ENCODE data around the gene FOXL2. TPM values are rescaled to one million over a fixed set of nuclear protein-coding genes. Genes with fewer than 3 reads are reported as not detected.
A peak's percentile ranks its signal among the peaks of the same experiment; 100 is the strongest.

FOXL2 gene
- total and polyA plus RNA-seq, 2 of the 13 experiments (the other 11 are each of a cell fraction or from before 2014, with no cell fraction given): not detected

DNA sequence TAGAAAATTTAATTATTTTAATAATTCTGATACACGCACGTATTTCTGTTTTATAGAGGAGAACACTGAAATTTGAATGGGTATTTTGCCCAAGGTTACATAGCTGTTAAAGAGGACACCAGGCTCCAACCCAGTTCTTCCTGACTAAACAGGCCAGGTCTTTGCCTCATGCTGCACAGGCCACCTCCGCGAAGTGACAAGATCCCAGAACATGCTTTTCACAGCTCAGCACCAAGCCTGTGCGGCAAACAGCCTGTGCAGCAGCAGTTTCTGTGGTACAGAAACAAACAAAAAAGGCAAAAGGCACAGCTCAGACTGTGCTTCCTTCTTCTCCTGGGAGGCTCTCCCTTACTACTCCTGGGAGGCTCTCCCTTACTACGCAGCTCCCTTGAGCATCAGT, 6.5 kb downstream of the FOXL2 start:
- BruUV-seq (replicated peaks): no TSS peak
- ChIA-PET POLR2A (no interaction called here), CTCF (ENCODE audit: low intra/inter-chr PET ratio, low total read pairs) (interaction anchor here (1.1 to 2.2 kb wide), 4 partner anchors 21 to 389 kb away, joined by 3 to 16 read pairs (median 10); no protein-coding TSS in a partner anchor)
- Histone ChIP-seq H4K20me1 (ENCODE audit: insufficient read depth, low read length) (no peaks in the 10 kb centered on the region), H3K4me3 (replicated peaks in 1 of 3; ENCODE audit: insufficient read depth in 1 of 3, low read depth in 2 of 3, low read length in 3 of 3) (no peak overlapping the region), H3K36me3 (replicated peaks in 1 of 2; ENCODE audit: control insufficient read depth in 1 of 2, insufficient read depth in 2 of 2, low read length in 2 of 2) (no peaks in the 10 kb centered on the region), H2AFZ (ENCODE audit: low read length) (no peak overlapping the region), H3K27me3 (ENCODE audit: control insufficient read depth in 1 of 2, insufficient read depth in 2 of 2, low read length in 2 of 2) (peaks cover 21 to 87% of the 10 kb centered on the region in 2 experiments), H3K4me2 (ENCODE audit: low read depth, low read length) (no peak overlapping the region), H3K79me2 (ENCODE audit: insufficient read depth, low read length) (no peaks in the 10 kb centered on the region), H3K27ac (ENCODE audit: extremely low read length, insufficient read depth, low read length) (no peak overlapping the region), H3K9ac (ENCODE audit: insufficient read depth, low read depth, low read length) (no peak overlapping the region), H3K9me3 (ENCODE audit: low read length) (no peaks in the 10 kb centered on the region), H3K4me1 (ENCODE audit: insufficient read depth, low read length) (peaks cover 36% of the 10 kb centered on the region)
- TF ChIP-seq ZNF264 (CRISPR knock-in tag; IDR thresholded peaks at IDR 0.05) (no peak), MZF1 (CRISPR knock-in tag; IDR thresholded peaks at IDR 0.05; ENCODE audit: borderline replicate concordance) (no peak), ZNF724P (CRISPR knock-in tag; IDR thresholded peaks at IDR 0.05; ENCODE audit: borderline replicate concordance) (no peak), ZNF879 (CRISPR knock-in tag; IDR thresholded peaks at IDR 0.05) (no peak)
- TF ChIP-seq, protein P1, sequence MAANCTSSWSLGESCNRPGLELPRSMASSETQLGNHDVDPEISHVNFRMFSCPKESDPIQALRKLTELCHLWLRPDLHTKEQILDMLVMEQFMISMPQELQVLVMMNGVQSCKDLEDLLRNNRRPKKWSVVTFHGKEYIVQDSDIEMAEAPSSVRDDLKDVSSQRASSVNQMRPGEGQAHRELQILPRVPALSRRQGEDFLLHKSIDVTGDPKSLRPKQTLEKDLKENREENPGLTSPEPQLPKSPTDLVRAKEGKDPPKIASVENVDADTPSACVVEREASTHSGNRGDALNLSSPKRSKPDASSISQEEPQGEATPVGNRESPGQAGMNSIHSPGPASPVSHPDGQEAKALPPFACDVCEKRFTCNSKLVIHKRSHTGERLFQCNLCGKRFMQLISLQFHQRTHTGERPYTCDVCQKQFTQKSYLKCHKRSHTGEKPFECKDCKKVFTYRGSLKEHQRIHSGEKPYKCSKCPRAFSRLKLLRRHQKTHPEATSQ (CRISPR knock-in tag; IDR thresholded peaks at IDR 0.05; ENCODE audit: borderline replicate concordance): no peak
- in situ Hi-C loops (cut with HindIII; ENCODE audit: extremely low pct_ligation_motif_present, low pct_unique_long_range_greater_than_20kb): no loop called here
- FAIRE-seq (no peak), DNase-seq (ENCODE audit: low spot score) (no peak), ATAC-seq (no peak)
- intact Hi-C loops (cut with micrococcal nuclease; ENCODE audit: unreplicated experiment): loop anchor here (5.0 kb wide), 1 partner anchor 172 kb away; no protein-coding TSS in a partner anchor
- 88% methylated on average over 6 of the region's 6 CpGs for WGBS (ENCODE audit: low lambda C conversion rate)

DNA sequence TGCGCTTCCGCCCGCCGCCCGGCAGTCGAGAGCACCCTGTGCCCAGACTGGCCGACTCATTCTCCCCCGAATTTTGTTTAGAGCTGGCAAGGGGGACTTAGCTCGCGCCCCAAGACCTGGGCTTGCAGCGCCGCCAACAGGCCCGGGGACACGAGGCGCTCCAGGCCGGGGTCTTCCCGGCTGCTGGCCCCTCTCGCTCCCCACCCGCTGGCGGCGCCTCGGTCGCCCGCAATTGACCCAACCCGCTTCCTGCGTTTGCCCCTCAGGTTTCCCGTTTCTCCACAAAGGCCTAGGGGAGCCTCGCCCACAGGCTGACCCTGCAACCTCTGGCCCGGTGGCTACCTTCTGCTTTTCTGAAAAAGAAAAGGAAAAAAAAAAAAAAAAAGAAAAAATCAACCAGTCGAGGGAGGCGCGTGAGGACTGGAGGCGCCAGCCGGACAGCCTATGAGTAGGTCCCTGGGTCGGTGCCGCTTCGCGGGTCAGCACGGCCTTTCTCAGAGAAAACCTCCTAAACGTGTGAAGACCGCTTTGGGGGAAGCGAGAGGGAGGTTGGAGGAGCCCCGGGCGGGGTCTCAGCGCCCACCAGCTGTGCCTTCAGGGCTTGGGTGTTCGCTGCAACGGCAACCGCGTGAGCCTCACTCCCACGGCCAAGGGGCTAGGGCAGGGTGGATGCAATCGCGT, 7.2 kb downstream of the FOXL2 start:
- 57% methylated on average over 46 of the region's 52 CpGs for WGBS (ENCODE audit: low lambda C conversion rate)
- no peak overlapping the region for H3K9ac ChIP-seq (ENCODE audit: insufficient read depth, low read depth, low read length)
- intact Hi-C loops (cut with micrococcal nuclease; ENCODE audit: unreplicated experiment) (loop anchor here (5.0 kb wide), 2 partner anchors 173 to 1303 kb away; no protein-coding TSS in a partner anchor), in situ Hi-C loops (cut with HindIII; ENCODE audit: extremely low pct_ligation_motif_present, low pct_unique_long_range_greater_than_20kb) (loop anchor here (5.0 kb wide), 3 partner anchors 38 to 388 kb away; no protein-coding TSS in a partner anchor)
- no peaks in the 10 kb centered on the region for H3K9me3 ChIP-seq (ENCODE audit: low read length)
- DNase-seq (ENCODE audit: low spot score): no peak
- H3K27me3 ChIP-seq (ENCODE audit: control insufficient read depth in 1 of 2, insufficient read depth in 2 of 2, low read length in 2 of 2): peaks cover 21 to 82% of the 10 kb centered on the region in 2 experiments
- H3K79me2 ChIP-seq (ENCODE audit: insufficient read depth, low read length): no peaks in the 10 kb centered on the region
- H3K27ac ChIP-seq (ENCODE audit: extremely low read length, insufficient read depth, low read length): no peak overlapping the region
- no peak for ATAC-seq
- H3K4me2 ChIP-seq (ENCODE audit: low read depth, low read length): no peak overlapping the region; the same call in 1 of the 2 replicates
- CTCF ChIA-PET (ENCODE audit: low intra/inter-chr PET ratio, low total read pairs): no interaction called here
- H4K20me1 ChIP-seq (ENCODE audit: insufficient read depth, low read length): no peaks in the 10 kb centered on the region
- POLR2A ChIA-PET: no interaction called here
- BruUV-seq (replicated peaks): no TSS peak
- FAIRE-seq: no peak
- H2AFZ ChIP-seq (ENCODE audit: low read length): no peak overlapping the region
- TF ChIP-seq ZSCAN30 (CRISPR knock-in tag; IDR thresholded peaks at IDR 0.05) (no peak), ZNF616 (CRISPR knock-in tag; IDR thresholded peaks at IDR 0.05; ENCODE audit: low read depth) (no peak), HDAC6 (IDR thresholded peaks at IDR 0.05; ENCODE audit: low read depth, low read length) (no peak), TRIM24 (CRISPR knock-in tag; IDR thresholded peaks at IDR 0.05) (no peak)
- TF ChIP-seq, protein P2, sequence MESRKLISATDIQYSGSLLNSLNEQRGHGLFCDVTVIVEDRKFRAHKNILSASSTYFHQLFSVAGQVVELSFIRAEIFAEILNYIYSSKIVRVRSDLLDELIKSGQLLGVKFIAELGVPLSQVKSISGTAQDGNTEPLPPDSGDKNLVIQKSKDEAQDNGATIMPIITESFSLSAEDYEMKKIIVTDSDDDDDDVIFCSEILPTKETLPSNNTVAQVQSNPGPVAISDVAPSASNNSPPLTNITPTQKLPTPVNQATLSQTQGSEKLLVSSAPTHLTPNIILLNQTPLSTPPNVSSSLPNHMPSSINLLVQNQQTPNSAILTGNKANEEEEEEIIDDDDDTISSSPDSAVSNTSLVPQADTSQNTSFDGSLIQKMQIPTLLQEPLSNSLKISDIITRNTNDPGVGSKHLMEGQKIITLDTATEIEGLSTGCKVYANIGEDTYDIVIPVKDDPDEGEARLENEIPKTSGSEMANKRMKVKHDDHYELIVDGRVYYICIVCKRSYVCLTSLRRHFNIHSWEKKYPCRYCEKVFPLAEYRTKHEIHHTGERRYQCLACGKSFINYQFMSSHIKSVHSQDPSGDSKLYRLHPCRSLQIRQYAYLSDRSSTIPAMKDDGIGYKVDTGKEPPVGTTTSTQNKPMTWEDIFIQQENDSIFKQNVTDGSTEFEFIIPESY (CRISPR knock-in tag; IDR thresholded peaks at IDR 0.05): peak; percentile 72; the same call in 1 of the 2 replicates
- TF ChIP-seq, protein P3, sequence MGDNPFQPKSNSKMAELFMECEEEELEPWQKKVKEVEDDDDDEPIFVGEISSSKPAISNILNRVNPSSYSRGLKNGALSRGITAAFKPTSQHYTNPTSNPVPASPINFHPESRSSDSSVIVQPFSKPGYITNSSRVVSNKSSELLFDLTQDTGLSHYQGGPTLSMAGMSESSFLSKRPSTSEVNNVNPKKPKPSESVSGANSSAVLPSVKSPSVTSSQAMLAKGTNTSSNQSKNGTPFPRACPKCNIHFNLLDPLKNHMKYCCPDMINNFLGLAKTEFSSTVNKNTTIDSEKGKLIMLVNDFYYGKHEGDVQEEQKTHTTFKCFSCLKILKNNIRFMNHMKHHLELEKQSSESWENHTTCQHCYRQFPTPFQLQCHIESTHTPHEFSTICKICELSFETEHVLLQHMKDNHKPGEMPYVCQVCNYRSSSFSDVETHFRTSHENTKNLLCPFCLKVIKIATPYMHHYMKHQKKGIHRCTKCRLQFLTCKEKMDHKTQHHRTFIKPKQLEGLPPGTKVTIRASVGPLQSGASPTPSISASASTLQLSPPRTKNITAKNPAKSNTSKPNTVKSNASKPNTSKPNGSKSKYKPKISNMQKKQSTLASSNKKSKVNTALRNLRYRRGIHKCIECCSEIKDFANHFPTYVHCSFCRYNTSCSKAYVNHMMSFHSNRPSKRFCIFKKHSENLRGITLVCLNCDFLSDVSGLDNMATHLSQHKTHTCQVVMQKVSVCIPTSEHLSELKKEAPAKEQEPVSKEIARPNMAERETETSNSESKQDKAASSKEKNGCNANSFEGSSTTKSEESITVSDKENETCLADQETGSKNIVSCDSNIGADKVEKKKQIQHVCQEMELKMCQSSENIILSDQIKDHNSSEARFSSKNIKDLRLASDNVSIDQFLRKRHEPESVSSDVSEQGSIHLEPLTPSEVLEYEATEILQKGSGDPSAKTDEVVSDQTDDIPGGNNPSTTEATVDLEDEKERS (CRISPR knock-in tag; IDR thresholded peaks at IDR 0.05): no peak
- H3K4me3 ChIP-seq (replicated peaks in 1 of 3; ENCODE audit: insufficient read depth in 1 of 3, low read depth in 2 of 3, low read length in 3 of 3): no peak overlapping the region
- H3K4me1 ChIP-seq (ENCODE audit: insufficient read depth, low read length): peaks cover 37% of the 10 kb centered on the region
- no peaks in the 10 kb centered on the region for H3K36me3 ChIP-seq (replicated peaks in 1 of 2; ENCODE audit: control insufficient read depth in 1 of 2, insufficient read depth in 2 of 2, low read length in 2 of 2)
